Panc1 (cell line): ENCODE measurements around the gene PHIP. TPM values are rescaled to one million over a fixed set of nuclear protein-coding genes. Genes with fewer than 3 reads are reported as not detected.

Experiments used
- ATAC-seq: fragments of 200-7000 bp; cut with Tn5 transposase; 2 replicates; pipeline ENCODE4 v1.9.1; 2020; ENCODE audit warnings: mild to moderate bottlenecking, moderate library complexity
- BruUV-seq: library from RNA; stranded (reverse); fragments of 400-500 nt; replicated peaks from 2 replicates; lab custom pipeline; 2021; lab: Mats Ljungman, UMichigan
- CTCF ChIA-PET: fragments of 300-600 bp; sonication (Branson Sonifier 250); formaldehyde crosslinking; loops from one replicate; lab custom pipeline; 2022; ENCODE audit warnings: antibody characterized with exemption; lab: Charles Lee
- POLR2A ChIA-PET: fragments of 300-600 bp; sonication (Branson Sonifier 250); formaldehyde crosslinking; loops from one replicate; lab custom pipeline; 2022; ENCODE audit warnings: antibody characterized with exemption; lab: Charles Lee
- DNase-seq: peaks from one replicate; pipeline ENCODE4 v3.0.0-alpha.2; 2010; ENCODE audit warnings: low read depth, low spot score
- H3K27ac ChIP-seq: 2 replicates; pipeline ENCODE4 v1.5.1; 2011; ENCODE audit warnings: mild to moderate bottlenecking, low read length, inconsistent platforms
- H3K27me3 ChIP-seq: fragments of 200-500 bp; sonication (Bioruptor generic); 2 replicates; pipeline ENCODE4 v1.6.0; 2014; ENCODE audit warnings: low read length, inconsistent platforms; ENCODE audit not compliant: control insufficient read depth, insufficient read depth
- H3K36me3 ChIP-seq: fragments of 200-500 bp; sonication (Bioruptor generic); 2 replicates; pipeline ENCODE4 v1.5.1; 2014; ENCODE audit warnings: inconsistent platforms, mild to moderate bottlenecking, low read length, moderate library complexity; ENCODE audit not compliant: control insufficient read depth, insufficient read depth
- H3K4me1 ChIP-seq: 2 replicates; pipeline ENCODE4 v1.5.1; 2011; ENCODE audit warnings: inconsistent platforms, mild to moderate bottlenecking, low read length, moderate library complexity; ENCODE audit not compliant: control insufficient read depth, insufficient read depth
- H3K4me3 ChIP-seq, 2 experiments: 2 replicates each; pipeline ENCODE4 v1.5.1; 2011 to 2012; ENCODE audit warnings: low read depth in 2 of 2, low read length in 2 of 2, mild to moderate bottlenecking in 2 of 2, inconsistent platforms in 1 of 2, moderate library complexity in 1 of 2
- H3K9me3 ChIP-seq: fragments of 200-500 bp; sonication (Bioruptor generic); 2 replicates; pipeline ENCODE4 v1.5.1; 2014; ENCODE audit warnings: low read depth, mild to moderate bottlenecking, inconsistent platforms, low read length, moderate library complexity; ENCODE audit not compliant: control insufficient read depth, insufficient read depth
- CTCF ChIP-seq: fragments of 450-650 bp; IDR thresholded peaks from 2 replicates; pipeline ENCODE4 v1.5.1; 2017; ENCODE audit warnings: mild to moderate bottlenecking
- POLR2AphosphoS5 ChIP-seq: IDR thresholded peaks from 2 replicates; pipeline ENCODE4 v1.6.1; 2012; ENCODE audit warnings: mild to moderate bottlenecking, low read depth, low read length, moderate library complexity
- REST ChIP-seq, 2 experiments: IDR thresholded peaks; 2 replicates each; pipeline ENCODE4 v1.6.1; 2011 to 2012; ENCODE audit warnings: low read depth in 2 of 2, control low read depth in 1 of 2, low read length in 1 of 2, mild to moderate bottlenecking in 1 of 2, moderate library complexity in 1 of 2; ENCODE audit not compliant: insufficient read depth in 1 of 2
- SIN3A ChIP-seq: IDR thresholded peaks from 2 replicates; pipeline ENCODE4 v1.6.1; 2012; ENCODE audit warnings: low read depth, mild to moderate bottlenecking, low read length, moderate library complexity, borderline replicate concordance; ENCODE audit not compliant: insufficient read depth
- TCF7L2 ChIP-seq: IDR thresholded peaks from 2 replicates; pipeline ENCODE4 v1.6.1; 2011; ENCODE audit warnings: mild to moderate bottlenecking, low read depth, low read length, inconsistent platforms
- in situ Hi-C: cut with HindIII; loops from 2 replicates; pipeline ENCODE4 v1.10.0; 2016; ENCODE audit warnings: low sequenced_read_pairs, low pct_unique_long_range_greater_than_20kb
- intact Hi-C: fragments of 100-400 bp; cut with micrococcal nuclease; formaldehyde crosslinking; loops from one replicate; pipeline ENCODE4 v1.10.0; 2022; ENCODE audit not compliant: unreplicated experiment
- total RNA-seq: library from RNA; stranded (reverse); gene quantifications from one replicate; pipeline ENCODE4 v1.2.1, GENCODE V29; 2021; ENCODE audit not compliant: unreplicated experiment

PHIP gene
- total RNA-seq, 1 experiment from 2014 or later, result 28.0 TPM

- Histone ChIP-seq H3K4me3 (no peak overlapping the region), H3K27ac (no peak overlapping the region), H3K27me3 (no peaks in the 10 kb centered on the region), H3K4me1 (no peaks in the 10 kb centered on the region; the same call in 1 of the 2 replicates), H3K36me3 (peaks cover 8% of the 10 kb centered on the region; the same call in 1 of the 2 replicates), H3K9me3 (no peaks in the 10 kb centered on the region)
- in situ Hi-C loops (loop anchor here (25.0 kb wide), 1 partner anchor 171 kb away; the partner anchor contains the start of gene HMGN3), intact Hi-C loops (no loop called here)
- TF ChIP-seq POLR2AphosphoS5 (no peak), TCF7L2 (no peak), SIN3A (no peak), REST (IDR thresholded peaks at IDR 0.05; ENCODE audit: insufficient read depth in 1 of 2, low read depth in 2 of 2, low read length in 1 of 2) (no peak), CTCF (no peak)
- ATAC-seq (no peak), DNase-seq (no peak)
- ChIA-PET POLR2A (interaction anchor here (0.7 kb wide), 1 partner anchor 18 kb away, joined by 10 read pairs; no protein-coding TSS in a partner anchor), CTCF (no interaction called here)
- BruUV-seq, result no TSS peak
Observed at GRCh38 chr6:79066330-79066729, 11.7 kb downstream of the PHIP start.

GRCh38 chr6:79065232-79065631 is 12.8 kb downstream of the PHIP start:
- CTCF ChIA-PET, result no interaction called here
- intact Hi-C loops, result no loop called here
- Histone ChIP-seq H3K4me1 (no peaks in the 10 kb centered on the region; the same call in 1 of the 2 replicates), H3K9me3 (no peaks in the 10 kb centered on the region), H3K36me3 (peaks cover 14% of the 10 kb centered on the region; the same call in 1 of the 2 replicates), H3K4me3 (no peak overlapping the region), H3K27me3 (no peaks in the 10 kb centered on the region), H3K27ac (no peak overlapping the region)
- in situ Hi-C loops, result loop anchor here (25.0 kb wide), 1 partner anchor 172 kb away; the partner anchor contains the start of gene HMGN3
- DNase-seq (no peak), ATAC-seq (no peak)
- BruUV-seq, result no TSS peak
- POLR2A ChIA-PET, result no interaction called here
- no peak for TF ChIP-seq SIN3A
- no peak for TF ChIP-seq REST (IDR thresholded peaks at IDR 0.05; ENCODE audit: insufficient read depth in 1 of 2, low read depth in 2 of 2, low read length in 1 of 2)
- no peak for TF ChIP-seq POLR2AphosphoS5
- TF ChIP-seq TCF7L2, result no peak
- TF ChIP-seq CTCF, result no peak
